ENCODE data around the gene ARL14EP. TPM values are rescaled to one million over a fixed set of nuclear protein-coding genes. Genes with fewer than 3 reads are reported as not detected.

The ARL14EP gene
- total RNA-seq, 2 experiments from 2014 or later, result 17.9 to 22.1 TPM

DNA sequence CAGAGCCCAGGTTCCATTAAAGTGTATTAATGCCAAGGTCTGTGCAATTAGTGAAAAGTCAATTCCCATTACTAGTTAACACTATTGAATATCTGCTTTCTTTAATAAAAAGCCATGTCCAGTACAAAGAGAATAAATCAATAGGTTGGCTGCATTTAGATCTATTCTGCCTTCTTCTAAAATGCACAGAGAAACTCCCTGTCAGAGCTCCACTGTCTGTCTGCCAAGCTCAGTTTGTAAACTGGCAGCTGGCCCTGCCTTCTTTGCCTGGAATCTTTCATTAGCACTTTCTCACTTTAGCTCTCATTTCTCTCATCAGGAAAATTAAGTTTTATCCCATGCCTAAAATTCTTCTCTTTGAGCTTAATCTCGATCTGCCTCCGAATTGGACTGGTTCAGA, 35.6 kb downstream of the ARL14EP start:
- CTCF ChIA-PET, result no interaction called here
- intact Hi-C loops (cut with micrococcal nuclease), result no loop called here
- Mint-ChIP-seq H3K36me3 (ENCODE audit: low read depth) (no peaks in the 10 kb centered on the region), H3K9me3 (no peaks in the 10 kb centered on the region), H3K27ac (no peak overlapping the region), H3K4me1 (ENCODE audit: low read depth) (no peaks in the 10 kb centered on the region), H3K4me3 (no peak overlapping the region), H3K27me3 (ENCODE audit: low read depth) (peaks cover 11% of the 10 kb centered on the region)
- DNase-seq, result no peak

DNA sequence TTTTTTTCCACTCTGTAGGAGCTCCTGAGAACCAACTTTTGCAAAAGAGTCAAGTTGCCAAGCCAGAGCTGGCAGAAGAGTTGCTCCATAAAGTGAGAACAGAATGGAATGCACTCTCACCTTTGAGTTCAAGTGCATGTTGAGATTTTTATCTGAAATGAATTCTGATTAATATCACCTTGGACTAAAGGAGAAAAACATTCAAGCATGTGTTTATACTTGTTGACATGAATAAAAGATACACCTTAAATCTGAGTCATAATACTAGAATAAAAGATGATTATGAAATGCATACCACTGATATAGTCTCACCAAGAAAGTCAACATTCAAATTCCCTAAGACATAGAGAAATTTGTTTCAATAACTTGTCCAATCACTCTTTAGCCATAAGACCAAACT, 37.8 kb downstream of the ARL14EP start:
- no peak overlapping the region for H3K27ac Mint-ChIP-seq
- CTCF ChIA-PET, result interaction anchor here (0.6 kb wide), 1 partner anchor 150 kb away, joined by 3 read pairs; no protein-coding TSS in a partner anchor
- H3K36me3 Mint-ChIP-seq (ENCODE audit: low read depth), result no peaks in the 10 kb centered on the region
- peaks cover 11% of the 10 kb centered on the region for H3K27me3 Mint-ChIP-seq (ENCODE audit: low read depth)
- no peak for DNase-seq
- no peaks in the 10 kb centered on the region for H3K4me1 Mint-ChIP-seq (ENCODE audit: low read depth)
- H3K4me3 Mint-ChIP-seq, result no peak overlapping the region
- no peaks in the 10 kb centered on the region for H3K9me3 Mint-ChIP-seq
- intact Hi-C loops (cut with micrococcal nuclease), result no loop called here

DNA sequence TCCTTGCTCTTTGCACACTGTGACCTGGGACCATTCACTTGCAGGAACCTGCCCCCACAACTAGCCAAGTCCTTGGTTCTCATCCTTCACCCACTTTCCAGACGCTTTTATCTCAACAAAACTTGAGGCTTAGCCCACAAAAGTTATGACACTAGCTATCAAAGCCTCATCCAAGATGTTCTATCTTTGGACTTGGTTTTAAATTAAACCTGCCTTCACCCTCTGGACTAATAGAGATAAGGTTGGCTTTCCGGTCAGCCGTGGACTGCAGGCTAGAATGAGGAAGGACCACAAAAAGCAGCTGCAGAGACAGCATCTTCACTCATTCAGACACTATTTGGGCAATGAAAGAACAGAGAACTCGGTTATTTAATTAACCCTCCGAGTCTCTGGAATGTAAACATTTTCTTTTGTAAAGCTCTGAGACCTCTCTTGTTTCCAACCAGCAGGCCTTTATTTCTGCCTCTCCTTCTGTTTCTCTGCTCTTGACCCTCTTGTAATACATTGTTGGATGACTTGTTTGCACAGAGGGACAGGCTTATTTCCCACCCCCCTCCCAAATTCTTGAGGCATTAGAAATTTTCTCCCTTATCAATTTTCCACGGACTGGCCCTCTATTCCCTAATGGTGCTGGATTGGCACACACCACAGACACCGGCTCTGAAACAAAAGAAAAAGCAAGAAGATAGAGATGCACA, 41.4 kb downstream of the ARL14EP start:
- Mint-ChIP-seq H3K36me3 (ENCODE audit: low read depth) (no peaks in the 10 kb centered on the region), H3K4me3 (no peak overlapping the region), H3K27me3 (ENCODE audit: low read depth) (peaks cover 11% of the 10 kb centered on the region), H3K27ac (no peak overlapping the region), H3K4me1 (ENCODE audit: low read depth) (no peaks in the 10 kb centered on the region), H3K9me3 (peaks cover 1% of the 10 kb centered on the region)
- CTCF ChIA-PET, result interaction anchor here (0.7 kb wide), 1 partner anchor 18 kb away, joined by 3 read pairs; no protein-coding TSS in a partner anchor
- intact Hi-C loops (cut with micrococcal nuclease), result no loop called here
- DNase-seq, result no peak

DNA sequence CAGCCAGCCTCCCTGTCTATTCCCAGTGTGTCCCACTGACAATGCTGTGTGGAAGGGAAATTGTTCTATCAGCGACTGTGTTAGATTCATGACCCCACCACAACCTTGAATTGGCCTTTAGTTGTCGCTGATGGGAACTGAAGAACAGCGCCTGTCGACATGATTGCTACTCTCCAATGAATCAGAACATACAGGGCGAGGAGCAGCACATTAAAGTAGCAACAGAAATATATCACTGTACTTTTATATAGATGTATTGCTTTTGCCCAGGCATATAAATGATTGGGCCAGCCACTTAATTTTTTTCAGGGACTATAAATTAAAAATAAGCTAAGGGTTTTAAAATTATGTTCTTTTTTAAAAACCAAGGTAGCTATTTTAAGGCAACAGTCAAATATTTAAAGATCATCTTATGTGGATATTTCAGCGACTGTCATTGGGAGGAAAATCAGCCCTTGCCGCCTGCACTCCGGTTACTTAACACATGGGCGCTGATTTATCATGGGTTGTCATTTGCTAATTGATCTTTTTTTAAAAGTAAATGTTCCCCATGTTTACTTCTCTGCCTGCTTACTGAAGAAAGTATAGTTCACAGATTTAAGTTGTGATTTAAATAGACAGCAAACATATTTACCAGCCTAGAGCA, 42.1 kb downstream of the ARL14EP start:
- H3K36me3 Mint-ChIP-seq (ENCODE audit: low read depth), result no peaks in the 10 kb centered on the region

DNA sequence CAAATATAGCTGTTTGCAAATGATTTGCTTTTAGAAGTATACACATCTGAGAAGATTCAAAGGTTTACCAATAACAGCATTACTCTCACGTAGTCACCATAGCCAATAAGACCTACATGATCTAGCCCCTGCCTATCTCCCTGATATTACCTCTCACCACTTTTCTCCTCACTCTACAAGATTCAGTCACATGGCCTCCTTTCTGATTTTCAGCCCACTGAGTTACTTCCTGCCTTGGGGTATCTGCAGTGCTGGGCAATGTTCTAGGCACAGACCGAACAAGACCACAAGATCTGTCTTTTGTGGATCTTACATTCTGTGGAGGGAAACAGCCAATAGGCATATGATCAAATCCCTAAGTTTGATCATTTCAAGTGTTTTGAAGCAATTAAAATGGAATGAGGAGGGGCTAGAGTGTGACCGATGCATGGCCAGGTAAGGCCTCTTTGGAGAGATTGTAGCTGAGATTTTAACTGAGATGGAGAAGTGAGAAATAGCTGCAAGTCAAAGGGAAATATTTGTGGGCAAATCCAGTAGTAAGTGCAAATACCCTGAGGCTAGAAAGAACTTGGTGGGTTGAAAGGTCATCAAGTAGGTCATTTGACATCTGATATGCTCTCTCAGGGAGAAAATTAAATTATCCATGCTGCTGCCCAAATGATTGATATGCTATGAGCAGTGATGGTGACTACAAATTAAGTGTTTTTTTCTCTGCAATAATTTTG, 43.1 kb downstream of the ARL14EP start:
- Mint-ChIP-seq H3K27ac (no peak overlapping the region), H3K4me3 (no peak overlapping the region), H3K36me3 (ENCODE audit: low read depth) (no peaks in the 10 kb centered on the region), H3K9me3 (peaks cover 4% of the 10 kb centered on the region), H3K27me3 (ENCODE audit: low read depth) (peaks cover 14% of the 10 kb centered on the region), H3K4me1 (ENCODE audit: low read depth) (no peaks in the 10 kb centered on the region)
- no peak for DNase-seq
- intact Hi-C loops (cut with micrococcal nuclease), result no loop called here
- CTCF ChIA-PET, result interaction anchor here (1.1 to 1.5 kb wide), 2 partner anchors 9 to 10 kb away, joined by 3 read pairs; no protein-coding TSS in a partner anchor

More for the DNA sequence above, 42.1 kb downstream of the ARL14EP start:
- Mint-ChIP-seq H3K4me1 (ENCODE audit: low read depth) (no peaks in the 10 kb centered on the region), H3K4me3 (no peak overlapping the region), H3K9me3 (peaks cover 4% of the 10 kb centered on the region), H3K27ac (no peak overlapping the region), H3K27me3 (ENCODE audit: low read depth) (peaks cover 12% of the 10 kb centered on the region)
- DNase-seq, result no peak
- intact Hi-C loops (cut with micrococcal nuclease), result no loop called here
- CTCF ChIA-PET, result interaction anchor here (0.7 kb wide), 1 partner anchor 17 kb away, joined by 3 read pairs; no protein-coding TSS in a partner anchor

DNA sequence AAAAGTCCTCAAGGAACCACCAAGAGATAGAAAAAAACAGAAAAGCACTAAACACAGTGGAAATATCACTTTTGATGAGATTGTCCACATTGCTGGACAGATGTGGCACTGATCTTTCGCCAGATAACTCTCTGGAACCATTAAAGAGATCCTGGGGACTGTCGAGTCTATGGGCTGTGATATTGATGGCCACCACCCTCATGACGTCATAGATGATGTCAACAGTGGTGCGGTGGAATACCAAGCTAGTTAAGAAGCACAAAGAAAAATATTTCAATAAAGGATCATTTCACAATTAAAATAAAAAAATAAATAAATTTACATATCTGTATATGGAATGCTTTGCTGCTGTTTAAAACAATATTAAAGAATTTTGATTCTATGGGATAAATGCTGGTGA, 45.5 kb downstream of the ARL14EP start:
- intact Hi-C loops (cut with micrococcal nuclease), result no loop called here
- Mint-ChIP-seq H3K36me3 (ENCODE audit: low read depth) (no peaks in the 10 kb centered on the region), H3K27me3 (ENCODE audit: low read depth) (peaks cover 20% of the 10 kb centered on the region), H3K4me3 (no peak overlapping the region), H3K4me1 (ENCODE audit: low read depth) (no peaks in the 10 kb centered on the region), H3K9me3 (peaks cover 4% of the 10 kb centered on the region), H3K27ac (no peak overlapping the region)
- DNase-seq, result no peak
- CTCF ChIA-PET, result no interaction called here

DNA sequence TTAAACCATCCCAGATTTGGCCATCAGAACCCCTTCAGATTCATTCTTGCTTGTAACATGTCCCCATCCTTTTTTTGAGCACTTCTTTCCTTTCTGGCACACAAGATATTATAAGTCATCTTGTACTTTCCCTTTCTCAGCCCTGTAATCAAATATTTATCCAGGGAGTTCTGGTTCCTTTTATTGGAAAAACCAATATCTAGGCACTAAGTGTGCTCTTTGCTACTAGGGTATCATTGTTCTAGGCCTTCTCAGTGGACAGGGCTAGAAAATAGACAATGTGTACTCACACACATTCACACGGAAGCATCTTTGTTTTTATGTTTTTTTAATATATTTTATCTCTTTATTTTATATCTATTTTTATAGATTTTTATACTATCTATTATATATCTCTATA, 47.3 kb downstream of the ARL14EP start:
- CTCF ChIA-PET, result no interaction called here

DNA sequence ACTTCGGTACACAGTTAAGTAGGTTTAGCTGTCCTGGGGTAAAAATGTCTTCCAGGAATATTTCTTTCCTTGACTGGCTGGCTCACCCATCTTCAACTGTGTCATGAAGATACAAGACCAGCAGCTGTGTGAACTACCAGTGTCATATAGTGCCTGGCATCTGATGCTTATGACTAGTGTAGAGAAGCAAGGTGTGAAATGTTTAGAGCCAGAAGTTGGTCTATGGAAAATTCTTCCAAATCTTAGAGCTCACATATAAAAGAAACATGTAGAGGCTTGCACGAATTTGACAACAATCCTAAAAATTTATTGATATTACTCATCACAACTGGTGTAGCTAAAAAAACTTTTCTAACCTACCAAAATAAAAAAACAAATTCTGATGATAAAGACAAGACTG, 54.4 kb downstream of the ARL14EP start:
- no peak overlapping the region for H3K4me3 Mint-ChIP-seq
- CTCF ChIA-PET, result no interaction called here
- no peaks in the 10 kb centered on the region for H3K4me1 Mint-ChIP-seq (ENCODE audit: low read depth)
- H3K36me3 Mint-ChIP-seq (ENCODE audit: low read depth), result no peaks in the 10 kb centered on the region
- no peak for DNase-seq
- peaks cover 6% of the 10 kb centered on the region for H3K27me3 Mint-ChIP-seq (ENCODE audit: low read depth)
- intact Hi-C loops (cut with micrococcal nuclease), result no loop called here
- no peak overlapping the region for H3K27ac Mint-ChIP-seq
- no peaks in the 10 kb centered on the region for H3K9me3 Mint-ChIP-seq

More for the DNA sequence above, 47.3 kb downstream of the ARL14EP start:
- Mint-ChIP-seq H3K9me3 (peaks cover 4% of the 10 kb centered on the region), H3K4me3 (no peak overlapping the region), H3K4me1 (ENCODE audit: low read depth) (no peaks in the 10 kb centered on the region), H3K36me3 (ENCODE audit: low read depth) (no peaks in the 10 kb centered on the region), H3K27ac (no peak overlapping the region), H3K27me3 (ENCODE audit: low read depth) (peaks cover 20% of the 10 kb centered on the region)
- DNase-seq, result no peak
- intact Hi-C loops (cut with micrococcal nuclease), result no loop called here

DNA sequence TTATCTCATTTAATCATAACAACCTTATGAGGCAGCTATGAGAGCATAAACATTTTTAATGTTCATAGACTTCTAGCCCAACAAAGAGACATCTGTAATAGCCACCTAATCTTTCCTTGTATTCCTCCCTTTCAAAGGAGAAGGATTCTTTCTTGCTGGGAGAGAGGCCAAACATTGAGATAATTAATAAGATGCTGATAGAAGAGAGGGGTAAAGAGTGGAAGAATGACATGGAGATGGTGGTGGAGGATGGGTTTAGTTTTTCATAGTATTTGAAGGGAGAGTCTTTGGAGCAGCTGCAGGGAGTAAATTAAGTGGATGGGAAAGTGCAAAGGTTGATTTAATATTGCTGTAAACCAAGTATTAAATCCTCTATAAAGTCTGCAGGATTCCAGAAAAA, 57.9 kb downstream of the ARL14EP start:
- no peaks in the 10 kb centered on the region for H3K4me1 Mint-ChIP-seq (ENCODE audit: low read depth)
- DNase-seq, result no peak
- no peak overlapping the region for H3K27ac Mint-ChIP-seq
- H3K4me3 Mint-ChIP-seq, result no peak overlapping the region
- peaks cover 10% of the 10 kb centered on the region for H3K27me3 Mint-ChIP-seq (ENCODE audit: low read depth)
- intact Hi-C loops (cut with micrococcal nuclease), result no loop called here
- no peaks in the 10 kb centered on the region for H3K9me3 Mint-ChIP-seq
- CTCF ChIA-PET, result no interaction called here
- no peaks in the 10 kb centered on the region for H3K36me3 Mint-ChIP-seq (ENCODE audit: low read depth)

DNA sequence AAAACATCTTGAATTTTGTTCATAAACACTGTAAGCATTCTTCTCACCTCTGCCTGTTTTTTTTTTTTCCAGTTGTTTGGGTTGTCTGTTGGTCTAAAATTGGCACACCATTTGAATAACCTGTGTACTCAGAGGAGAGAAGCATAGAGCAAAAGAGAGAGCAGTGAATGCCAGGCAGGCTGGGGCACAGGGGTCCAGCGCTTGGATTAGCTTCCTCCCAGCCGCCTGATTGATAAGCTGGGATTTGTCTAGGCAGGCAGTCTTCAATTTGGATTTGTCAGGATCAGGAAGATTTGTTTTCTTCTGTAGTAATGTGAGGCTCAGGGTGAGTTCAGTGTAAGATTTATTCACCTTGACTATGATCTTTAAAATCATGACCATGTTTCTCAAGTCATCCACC, 59.0 kb downstream of the ARL14EP start:
- Mint-ChIP-seq H3K27ac (no peak overlapping the region), H3K9me3 (no peaks in the 10 kb centered on the region), H3K4me3 (no peak overlapping the region), H3K4me1 (ENCODE audit: low read depth) (no peaks in the 10 kb centered on the region), H3K27me3 (ENCODE audit: low read depth) (peaks cover 10% of the 10 kb centered on the region), H3K36me3 (ENCODE audit: low read depth) (no peaks in the 10 kb centered on the region)
- CTCF ChIA-PET, result interaction anchor here (0.6 kb wide), 2 partner anchors 17 to 86 kb away, joined by 3 read pairs; no protein-coding TSS in a partner anchor
- no peak for DNase-seq
- intact Hi-C loops (cut with micrococcal nuclease), result no loop called here
